Cardiac muscle cell (in vitro differentiated cells and primary cell): ENCODE results near the gene ACSM2B. TPM values are rescaled to one million over a fixed set of nuclear protein-coding genes. Genes with fewer than 3 reads are reported as not detected.
"Not testable (repeated sequence)": the region's sequence is repeated elsewhere in the genome, so short reads cannot be mapped to it uniquely, and the experiment has no call there.

Experiments
- DNase-seq, 2 donors: peaks; one replicate each; pipeline versions ENCODE4 v3.0.0 to v3.0.0-alpha.2; 2010 to 2017; ENCODE audit warnings: low read depth in 1 of 2, low spot score in 1 of 2
- H3K27ac ChIP-seq: fragments of 200-600 bp; sonication (generic); 2 replicates; pipeline ENCODE4 v1.5.1; 2016
- H3K27me3 ChIP-seq: fragments of 200-600 bp; sonication (generic); 2 replicates; pipeline ENCODE4 v1.6.0; 2016; ENCODE audit warnings: control low read depth
- H3K36me3 ChIP-seq: fragments of 200-600 bp; sonication (generic); 2 replicates; pipeline ENCODE4 v1.5.1; 2016; ENCODE audit warnings: control low read depth
- H3K4me1 ChIP-seq: fragments of 200-600 bp; sonication (generic); 2 replicates; pipeline ENCODE4 v1.8.1; 2017; ENCODE audit warnings: low read depth, mild to moderate bottlenecking, mixed run types
- H3K4me3 ChIP-seq: fragments of 200-600 bp; sonication (generic); 2 replicates; pipeline ENCODE4 v1.5.1; 2016; ENCODE audit warnings: mild to moderate bottlenecking
- H3K9me3 ChIP-seq: fragments of 200-600 bp; sonication (generic); 2 replicates; pipeline ENCODE4 v1.5.1; 2017; ENCODE audit warnings: low read depth, mild to moderate bottlenecking, control low read depth
- CTCF ChIP-seq: IDR thresholded peaks from 2 replicates; pipeline ENCODE4 v1.5.1; 2012; ENCODE audit warnings: low read depth, mild to moderate bottlenecking, low read length
- polyA plus RNA-seq: library from polyadenylated mRNA; unstranded; fragments of >200 nt; fragmentation: Nextera tagmentation; extraction: Ambion mirVana; gene quantifications from 2 replicates; pipeline ENCODE4 v1.2.1, GENCODE V29; 2016
- total RNA-seq: library from RNA; depleted of rRNA; stranded (reverse); fragments of >200 nt; gene quantifications from 2 replicates; pipeline ENCODE4 v1.2.3, GENCODE V29; 2016

ACSM2B gene
- total and polyA plus RNA-seq, 2 experiments from 2014 or later, result not detected

DNA sequence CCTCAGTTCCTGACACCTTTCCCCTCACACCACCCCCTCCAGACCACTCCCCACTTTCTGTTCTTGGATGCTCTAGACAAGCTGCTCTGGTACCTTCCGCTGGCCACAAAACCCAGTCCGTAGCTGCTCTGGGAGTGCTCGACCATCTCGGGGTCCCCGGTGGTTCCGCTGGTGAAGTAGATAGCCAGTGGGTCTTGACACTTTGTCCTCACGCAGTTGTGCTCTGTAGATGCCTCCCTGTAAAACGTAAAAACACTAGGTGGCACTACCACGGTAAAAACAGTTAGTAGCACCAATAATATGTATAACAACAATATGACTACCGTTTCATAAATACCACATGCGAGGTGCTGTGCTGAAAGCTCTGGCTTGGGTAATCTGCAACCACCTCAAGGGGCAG is 26.0 kb upstream of the ACSM2B start:
- H3K4me1 ChIP-seq, H3K27me3 ChIP-seq, H3K27ac ChIP-seq, H3K4me3 ChIP-seq, H3K36me3 ChIP-seq, H3K9me3 ChIP-seq: not testable (repeated sequence)
- peak in 1 of 2 donors; percentile 9 for DNase-seq
- TF ChIP-seq CTCF, result peak; percentile 8

DNA sequence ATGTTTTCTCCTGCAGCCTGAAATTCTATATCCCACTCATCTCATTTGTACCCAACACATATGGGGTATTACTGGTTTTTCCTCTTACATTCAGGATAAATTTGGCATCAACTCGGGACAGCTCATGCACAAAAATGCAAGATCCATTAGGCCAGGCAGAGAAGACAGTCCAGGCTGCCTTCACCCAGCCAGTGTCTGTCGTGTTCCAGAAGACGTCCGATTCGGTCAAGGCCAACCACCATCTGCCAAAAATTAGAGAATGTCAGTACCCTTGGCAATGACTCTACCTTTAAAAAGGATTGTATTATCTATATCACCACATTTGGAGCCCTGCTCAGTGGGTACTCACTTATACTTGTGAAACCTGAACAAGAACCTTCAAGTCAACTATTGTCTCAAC is 23.3 kb upstream of the ACSM2B start:
- DNase-seq, H3K27me3 ChIP-seq, H3K9me3 ChIP-seq: not testable (repeated sequence)

GRCh38 chr16:20598832-20599469 is 22.8 kb upstream of the ACSM2B start:
- H3K27me3 ChIP-seq, result no peaks in the 10 kb centered on the region
- H3K4me3 ChIP-seq, result no peak overlapping the region
- H3K27ac ChIP-seq, result no peak overlapping the region
- TF ChIP-seq CTCF, result no peak
- peak in 1 of 2 donors; percentile 24 for DNase-seq
- H3K4me1 ChIP-seq, result no peaks in the 10 kb centered on the region
- H3K9me3 ChIP-seq, result no peaks in the 10 kb centered on the region
- H3K36me3 ChIP-seq, result no peaks in the 10 kb centered on the region

More for the DNA sequence above, 23.3 kb upstream of the ACSM2B start:
- H3K27ac ChIP-seq, H3K36me3 ChIP-seq, H3K4me1 ChIP-seq, H3K4me3 ChIP-seq: not testable (repeated sequence)

- not testable (repeated sequence) for H3K27ac ChIP-seq, H3K4me1 ChIP-seq, H3K9me3 ChIP-seq, H3K27me3 ChIP-seq, H3K4me3 ChIP-seq, DNase-seq, H3K36me3 ChIP-seq
These were observed 19.5 kb upstream of the ACSM2B start for GRCh38 chr16:20595694-20596093.

GRCh38 chr16:20595068-20595467 is 18.9 kb upstream of the ACSM2B start:
- not testable (repeated sequence) for H3K4me1 ChIP-seq, H3K4me3 ChIP-seq, DNase-seq, H3K27me3 ChIP-seq, H3K9me3 ChIP-seq, H3K36me3 ChIP-seq, H3K27ac ChIP-seq

DNA sequence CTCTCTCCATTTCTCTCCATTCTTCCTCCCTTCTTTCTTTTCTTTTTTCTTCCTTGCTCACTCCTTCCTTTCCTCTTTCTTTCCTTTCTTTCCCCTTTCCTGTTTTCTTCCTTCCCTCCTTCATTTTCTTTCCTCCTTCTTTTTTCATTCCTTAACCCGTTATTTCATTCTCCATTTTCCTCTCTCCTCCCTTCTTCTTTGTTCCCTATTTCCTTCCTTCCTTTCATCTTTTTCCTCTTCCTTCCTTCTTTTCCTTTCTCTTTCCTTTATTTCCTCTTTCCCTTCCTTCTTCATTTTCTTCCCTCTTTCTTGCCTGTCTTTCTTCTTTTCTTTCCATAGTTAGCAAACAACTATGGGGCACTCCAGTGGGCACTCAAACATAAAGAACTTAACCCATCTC is 16.6 kb upstream of the ACSM2B start:
- not testable (repeated sequence) for H3K27ac ChIP-seq, DNase-seq, H3K9me3 ChIP-seq, H3K4me1 ChIP-seq, H3K36me3 ChIP-seq, H3K4me3 ChIP-seq, H3K27me3 ChIP-seq

DNA sequence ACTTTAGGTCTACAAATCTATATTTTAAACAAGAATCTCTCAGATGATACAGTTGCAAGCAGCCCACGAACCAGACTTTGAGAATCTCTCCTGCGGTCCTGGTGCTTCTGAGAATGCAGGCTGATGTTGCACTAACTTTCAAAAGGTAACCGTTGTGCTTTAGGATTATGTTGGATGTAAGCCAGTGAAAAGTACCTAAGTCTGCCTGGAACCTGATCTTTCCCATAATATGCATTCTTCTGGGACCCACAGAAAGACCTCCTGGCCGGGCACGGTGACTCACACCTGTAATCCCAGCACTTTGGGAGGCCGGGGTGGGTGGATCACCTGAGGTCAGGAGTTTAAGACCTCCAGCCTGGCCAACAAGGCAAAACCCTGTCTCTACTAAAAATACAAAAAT is 13.3 kb upstream of the ACSM2B start:
- H3K27me3 ChIP-seq, H3K4me1 ChIP-seq, H3K4me3 ChIP-seq, H3K9me3 ChIP-seq, DNase-seq, H3K27ac ChIP-seq, H3K36me3 ChIP-seq: not testable (repeated sequence)

DNA sequence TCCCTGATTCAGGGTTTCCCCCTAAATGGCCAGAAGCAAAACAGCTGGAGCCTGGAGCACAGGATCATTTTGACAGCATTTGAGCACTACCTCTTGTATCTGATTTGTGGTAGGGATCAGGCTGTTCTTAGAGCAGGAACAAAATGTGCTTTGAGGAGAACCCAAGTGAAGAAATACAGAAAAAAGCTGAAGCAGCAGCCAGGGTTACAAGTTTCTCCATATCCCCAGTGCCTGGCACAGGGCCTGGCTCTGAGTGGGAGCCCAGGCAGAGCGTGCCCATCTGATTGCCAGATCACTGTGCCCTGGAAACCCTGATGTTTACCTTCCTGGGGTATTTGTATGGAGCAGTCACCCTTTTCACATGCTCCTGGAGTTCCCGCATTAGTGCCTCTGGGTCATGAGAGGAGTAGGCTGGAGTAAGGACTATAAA is 11.5 kb upstream of the ACSM2B start:
- not testable (repeated sequence) for H3K36me3 ChIP-seq, H3K27ac ChIP-seq, H3K9me3 ChIP-seq, H3K4me1 ChIP-seq, H3K27me3 ChIP-seq, H3K4me3 ChIP-seq
- peak in 1 of 2 donors; percentile 53 for DNase-seq

- H3K27ac ChIP-seq, H3K4me1 ChIP-seq, DNase-seq, H3K36me3 ChIP-seq, H3K4me3 ChIP-seq, H3K9me3 ChIP-seq, H3K27me3 ChIP-seq: not testable (repeated sequence)
These were observed 10.5 kb upstream of the ACSM2B start for GRCh38 chr16:20586716-20587115.

- not testable (repeated sequence) for H3K4me1 ChIP-seq, H3K9me3 ChIP-seq, H3K36me3 ChIP-seq, H3K4me3 ChIP-seq, H3K27ac ChIP-seq, H3K27me3 ChIP-seq, DNase-seq
These were observed 9.9 kb upstream of the ACSM2B start for GRCh38 chr16:20586112-20586511.

DNA sequence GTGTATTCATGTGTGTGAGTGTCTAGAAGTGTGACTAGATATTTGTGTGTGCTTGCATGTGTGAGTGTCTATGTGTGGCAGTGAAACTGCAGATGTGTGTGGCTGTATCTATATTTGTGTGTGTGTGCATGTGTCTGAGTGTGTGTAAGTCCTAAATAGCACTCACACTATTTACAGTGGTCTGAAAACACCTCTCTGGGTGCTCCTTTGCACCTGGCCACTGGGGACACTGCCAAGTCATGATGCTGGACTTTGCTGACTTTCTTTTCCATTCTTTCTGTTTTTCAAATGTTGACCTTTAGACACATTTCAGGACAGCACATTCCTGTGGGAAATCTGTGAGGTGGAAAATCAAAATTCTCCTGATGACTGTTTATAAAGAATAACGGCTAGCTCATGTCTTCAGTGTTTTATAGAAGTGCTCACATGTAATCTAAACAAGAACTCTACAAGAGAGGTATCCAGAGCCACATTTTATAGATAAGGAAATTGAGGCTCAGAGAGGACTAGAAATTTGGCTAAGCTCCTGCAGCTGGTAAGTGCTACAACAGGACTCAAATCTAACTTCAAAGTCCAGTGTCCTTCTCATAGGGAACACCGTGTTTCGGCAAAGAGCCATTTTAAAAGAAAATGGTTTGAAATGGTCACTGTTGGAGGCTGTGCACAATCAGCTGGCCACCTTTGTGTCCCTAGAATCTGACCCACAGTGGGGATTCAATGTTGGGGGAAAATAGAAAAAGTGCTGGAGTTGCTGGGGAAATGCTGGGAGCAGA is 4.5 kb upstream of the ACSM2B start:
- not testable (repeated sequence) for H3K27me3 ChIP-seq, H3K9me3 ChIP-seq, H3K4me3 ChIP-seq, DNase-seq, H3K36me3 ChIP-seq, H3K4me1 ChIP-seq, H3K27ac ChIP-seq

GRCh38 chr16:20578091-20578490 is 1.9 kb upstream of the ACSM2B start:
- H3K36me3 ChIP-seq, DNase-seq, H3K27ac ChIP-seq, H3K9me3 ChIP-seq, H3K4me3 ChIP-seq, H3K4me1 ChIP-seq, H3K27me3 ChIP-seq: not testable (repeated sequence)
